H1 (cell line): ENCODE data around the gene APP. TPM values are rescaled to one million over a fixed set of nuclear protein-coding genes. Genes with fewer than 3 reads are reported as not detected.

Experiments
- BACH1 ChIP-seq: IDR thresholded peaks from 2 replicates; pipeline ENCODE4 v1.6.1; 2012; ENCODE audit warnings: low read length, improper control_type of control experiment
- BRCA1 ChIP-seq: IDR thresholded peaks from 2 replicates; pipeline ENCODE4 v1.6.1; 2012; ENCODE audit warnings: low read depth, low read length, improper control_type of control experiment
- YY1 ChIP-seq: IDR thresholded peaks from 2 replicates; pipeline ENCODE4 v1.6.1; 2011; ENCODE audit warnings: low read depth, mild to moderate bottlenecking, low read length
- polyA plus RNA-seq, 7 experiments: library from polyadenylated mRNA; depleted of rRNA in 3 of 7; stranded (reverse) in 5 of 7; unstranded in 2 of 7; fragments of >200 nt in 5 of 7; fragments of 200-250 nt in 2 of 7; gene quantifications; 1 replicate in 5 of 7; 2 replicates in 1 of 7; 4 replicates in 1 of 7; pipeline versions ENCODE4 v1.2.1 to v1.2.3, GENCODE V29; 2011 to 2013; ENCODE audit warnings: missing spikeins in 2 of 7, mixed read lengths in 2 of 7
- total RNA-seq: library from RNA; stranded (reverse); fragmentation: NEBNext Ultra II Directional; extraction: Animal tissue kit (Norgen Biotek cat#: 25700); gene quantifications from 2 replicates; pipeline ENCODE4 v1.2.1, GENCODE V29; 2021

The APP gene
- total and polyA plus RNA-seq, 2 of the 8 experiments (the other 6 are each of a cell fraction or from before 2014, with no cell fraction given) = 375 to 551 TPM

DNA sequence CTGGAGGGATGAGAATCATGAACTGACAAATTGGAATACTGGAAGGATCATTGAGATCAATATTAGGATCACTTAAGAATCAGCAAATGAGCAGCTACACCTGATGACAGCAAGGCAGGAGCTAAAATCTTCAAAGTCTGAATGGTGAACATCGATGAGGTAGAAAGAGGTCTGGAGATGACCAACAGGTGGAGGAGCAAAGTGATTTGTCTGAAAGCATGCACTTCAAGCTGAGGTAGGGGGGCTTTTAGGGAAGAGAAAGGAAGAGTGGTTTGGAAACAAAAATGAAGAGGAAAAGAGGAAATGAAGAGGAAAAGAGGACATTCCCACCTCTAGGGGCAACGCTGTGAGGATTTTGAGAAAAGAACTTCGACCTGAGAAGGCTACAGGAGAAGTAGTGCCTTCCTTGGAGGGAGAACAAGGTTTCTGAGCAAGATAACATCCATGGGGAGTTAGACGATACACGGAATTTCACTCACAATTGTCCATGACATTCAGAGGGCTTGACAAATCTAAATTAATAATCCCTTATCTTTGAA lies 79.0 kb downstream of the APP start (continued):
- TF ChIP-seq YY1 (0 out of 2 replicates have a peak, but pooled peaks have one; percentile 24), BRCA1 (no peak), BACH1 (no peak)
